Lower leg skin (tissue), 3 donors: ENCODE data around the gene CNDP2.

Source experiments
- POLR2A ChIP-seq, 2 donors: fragments of 450-650 bp; IDR thresholded peaks; one replicate each; pipeline ENCODE4 v1.6.1; 2016 to 2017; ENCODE audit warnings: antibody characterized with exemption in 2 of 2, mild to moderate bottlenecking in 1 of 2, moderate library complexity in 1 of 2
- TF ChIP-seq, protein P1 (sequence below), 3 donors: fragments of 450-650 bp; IDR thresholded peaks; one replicate each; pipeline ENCODE4 v1.5.1; 2016; ENCODE audit warnings: antibody characterized with exemption in 3 of 3, mild to moderate bottlenecking in 3 of 3, moderate library complexity in 2 of 3

DNA sequence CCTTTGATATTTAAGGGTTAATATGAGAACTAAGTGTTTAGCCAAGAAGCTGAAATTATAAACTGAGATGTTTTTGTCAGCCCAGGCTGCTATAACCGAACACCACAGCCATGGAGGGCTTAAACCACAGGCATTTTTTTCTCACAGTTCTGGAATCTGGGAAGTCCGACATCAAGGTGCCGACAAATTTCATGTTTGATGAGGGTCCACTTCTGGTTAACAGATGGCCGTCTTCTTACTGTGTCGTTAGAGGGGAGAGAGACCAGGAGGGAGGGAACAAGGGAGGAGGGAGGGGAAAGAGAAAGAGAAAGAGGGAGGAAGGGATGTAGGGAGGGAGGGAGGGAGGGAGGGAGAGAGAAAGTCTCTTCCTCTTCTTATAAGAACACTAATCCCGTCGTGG, 6.5 kb upstream of the CNDP2 start:
- TF ChIP-seq, protein P1, sequence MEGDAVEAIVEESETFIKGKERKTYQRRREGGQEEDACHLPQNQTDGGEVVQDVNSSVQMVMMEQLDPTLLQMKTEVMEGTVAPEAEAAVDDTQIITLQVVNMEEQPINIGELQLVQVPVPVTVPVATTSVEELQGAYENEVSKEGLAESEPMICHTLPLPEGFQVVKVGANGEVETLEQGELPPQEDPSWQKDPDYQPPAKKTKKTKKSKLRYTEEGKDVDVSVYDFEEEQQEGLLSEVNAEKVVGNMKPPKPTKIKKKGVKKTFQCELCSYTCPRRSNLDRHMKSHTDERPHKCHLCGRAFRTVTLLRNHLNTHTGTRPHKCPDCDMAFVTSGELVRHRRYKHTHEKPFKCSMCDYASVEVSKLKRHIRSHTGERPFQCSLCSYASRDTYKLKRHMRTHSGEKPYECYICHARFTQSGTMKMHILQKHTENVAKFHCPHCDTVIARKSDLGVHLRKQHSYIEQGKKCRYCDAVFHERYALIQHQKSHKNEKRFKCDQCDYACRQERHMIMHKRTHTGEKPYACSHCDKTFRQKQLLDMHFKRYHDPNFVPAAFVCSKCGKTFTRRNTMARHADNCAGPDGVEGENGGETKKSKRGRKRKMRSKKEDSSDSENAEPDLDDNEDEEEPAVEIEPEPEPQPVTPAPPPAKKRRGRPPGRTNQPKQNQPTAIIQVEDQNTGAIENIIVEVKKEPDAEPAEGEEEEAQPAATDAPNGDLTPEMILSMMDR (IDR thresholded peaks at IDR 0.05) = no peak
- no peak for TF ChIP-seq POLR2A (IDR thresholded peaks at IDR 0.05)
